Measurements from ENCODE around the gene ARSB.

- TF ChIP-seq POLR2A (IDR thresholded peaks at IDR 0.05) (no peak), CTCF (IDR thresholded peaks at IDR 0.05) (no peak)
Measured at GRCh38 chr5:78838753-78839152, 146.4 kb downstream of the ARSB start.
